Ishikawa (cell line): ENCODE results near the gene C4orf50.

Experiments used
- CEBPB ChIP-seq: IDR thresholded peaks from 2 replicates; pipeline ENCODE4 v1.6.1; 2012
- CREB1 ChIP-seq: IDR thresholded peaks from 2 replicates; pipeline ENCODE4 v1.6.1; 2012; ENCODE audit warnings: low read depth
- EGR1 ChIP-seq: IDR thresholded peaks from 2 replicates; pipeline ENCODE4 v1.6.1; 2012
- EP300 ChIP-seq: IDR thresholded peaks from 2 replicates; pipeline ENCODE4 v1.6.1; 2012; ENCODE audit warnings: borderline replicate concordance
- FOXM1 ChIP-seq: IDR thresholded peaks from 2 replicates; pipeline ENCODE4 v1.6.1; 2012; ENCODE audit warnings: low read depth, borderline replicate concordance
- NFIC ChIP-seq: IDR thresholded peaks from 2 replicates; pipeline ENCODE4 v1.6.1; 2012
- RAD21 ChIP-seq: IDR thresholded peaks from 2 replicates; pipeline ENCODE4 v1.6.1; 2012; ENCODE audit warnings: low read depth
- TAF1 ChIP-seq: IDR thresholded peaks from 2 replicates; pipeline ENCODE4 v1.6.1; 2012; ENCODE audit warnings: low read depth, mild to moderate bottlenecking
- TCF12 ChIP-seq: IDR thresholded peaks from 2 replicates; pipeline ENCODE4 v1.6.1; 2012; ENCODE audit warnings: low read depth
- TEAD4 ChIP-seq: IDR thresholded peaks from 2 replicates; pipeline ENCODE4 v1.6.1; 2012
- YY1 ChIP-seq: IDR thresholded peaks from 2 replicates; pipeline ENCODE4 v1.6.1; 2012; ENCODE audit warnings: low read depth
- ZBTB7A ChIP-seq: IDR thresholded peaks from 2 replicates; pipeline ENCODE4 v1.6.1; 2012; ENCODE audit warnings: low read depth
- TF ChIP-seq, protein P1 (sequence below): IDR thresholded peaks from 2 replicates; pipeline ENCODE4 v1.6.1; 2012
- TF ChIP-seq, protein P2 (sequence below): IDR thresholded peaks from 2 replicates; pipeline ENCODE4 v1.6.1; 2012
- TF ChIP-seq, protein P3 (sequence below): IDR thresholded peaks from 2 replicates; pipeline ENCODE4 v1.6.1; 2012; ENCODE audit warnings: low read depth, mild to moderate bottlenecking

C4orf50 gene

DNA sequence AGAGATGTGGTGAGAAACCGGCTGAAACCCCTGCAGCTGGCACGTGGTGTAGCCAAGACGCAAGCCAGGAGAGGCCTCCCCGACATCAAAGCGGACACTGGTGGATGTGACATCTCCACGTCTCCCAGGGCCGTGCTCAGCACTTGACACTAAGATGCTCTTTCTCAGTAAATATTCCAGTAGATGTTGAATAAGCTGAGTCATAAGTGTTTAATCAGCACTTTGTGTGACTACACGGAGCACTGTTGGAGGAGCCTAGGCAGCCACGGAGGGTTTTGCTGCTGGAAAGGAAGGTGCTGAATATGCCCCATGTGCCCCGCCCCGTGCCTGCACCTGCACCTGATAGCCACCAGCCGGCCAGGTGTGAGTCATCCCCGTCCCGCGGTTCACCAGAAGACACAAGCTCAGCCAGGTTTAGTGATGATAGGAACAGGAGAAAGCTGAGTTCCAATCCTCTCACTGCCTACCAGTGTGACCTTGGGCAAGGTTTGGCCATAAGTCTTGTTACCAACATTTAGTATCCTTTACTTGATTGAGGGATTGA, 29.0 kb upstream of the C4orf50 start:
- TF ChIP-seq, protein P1, sequence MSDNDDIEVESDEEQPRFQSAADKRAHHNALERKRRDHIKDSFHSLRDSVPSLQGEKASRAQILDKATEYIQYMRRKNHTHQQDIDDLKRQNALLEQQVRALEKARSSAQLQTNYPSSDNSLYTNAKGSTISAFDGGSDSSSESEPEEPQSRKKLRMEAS: no peak
- TF ChIP-seq EP300 (no peak), ZBTB7A (no peak), NFIC (no peak), YY1 (no peak), TCF12 (no peak), FOXM1 (no peak), EGR1 (no peak), CREB1 (no peak), RAD21 (no peak), TEAD4 (no peak), TAF1 (no peak), CEBPB (no peak)
- TF ChIP-seq, protein P2, sequence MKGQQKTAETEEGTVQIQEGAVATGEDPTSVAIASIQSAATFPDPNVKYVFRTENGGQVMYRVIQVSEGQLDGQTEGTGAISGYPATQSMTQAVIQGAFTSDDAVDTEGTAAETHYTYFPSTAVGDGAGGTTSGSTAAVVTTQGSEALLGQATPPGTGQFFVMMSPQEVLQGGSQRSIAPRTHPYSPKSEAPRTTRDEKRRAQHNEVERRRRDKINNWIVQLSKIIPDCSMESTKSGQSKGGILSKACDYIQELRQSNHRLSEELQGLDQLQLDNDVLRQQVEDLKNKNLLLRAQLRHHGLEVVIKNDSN: no peak
- TF ChIP-seq, protein P3, sequence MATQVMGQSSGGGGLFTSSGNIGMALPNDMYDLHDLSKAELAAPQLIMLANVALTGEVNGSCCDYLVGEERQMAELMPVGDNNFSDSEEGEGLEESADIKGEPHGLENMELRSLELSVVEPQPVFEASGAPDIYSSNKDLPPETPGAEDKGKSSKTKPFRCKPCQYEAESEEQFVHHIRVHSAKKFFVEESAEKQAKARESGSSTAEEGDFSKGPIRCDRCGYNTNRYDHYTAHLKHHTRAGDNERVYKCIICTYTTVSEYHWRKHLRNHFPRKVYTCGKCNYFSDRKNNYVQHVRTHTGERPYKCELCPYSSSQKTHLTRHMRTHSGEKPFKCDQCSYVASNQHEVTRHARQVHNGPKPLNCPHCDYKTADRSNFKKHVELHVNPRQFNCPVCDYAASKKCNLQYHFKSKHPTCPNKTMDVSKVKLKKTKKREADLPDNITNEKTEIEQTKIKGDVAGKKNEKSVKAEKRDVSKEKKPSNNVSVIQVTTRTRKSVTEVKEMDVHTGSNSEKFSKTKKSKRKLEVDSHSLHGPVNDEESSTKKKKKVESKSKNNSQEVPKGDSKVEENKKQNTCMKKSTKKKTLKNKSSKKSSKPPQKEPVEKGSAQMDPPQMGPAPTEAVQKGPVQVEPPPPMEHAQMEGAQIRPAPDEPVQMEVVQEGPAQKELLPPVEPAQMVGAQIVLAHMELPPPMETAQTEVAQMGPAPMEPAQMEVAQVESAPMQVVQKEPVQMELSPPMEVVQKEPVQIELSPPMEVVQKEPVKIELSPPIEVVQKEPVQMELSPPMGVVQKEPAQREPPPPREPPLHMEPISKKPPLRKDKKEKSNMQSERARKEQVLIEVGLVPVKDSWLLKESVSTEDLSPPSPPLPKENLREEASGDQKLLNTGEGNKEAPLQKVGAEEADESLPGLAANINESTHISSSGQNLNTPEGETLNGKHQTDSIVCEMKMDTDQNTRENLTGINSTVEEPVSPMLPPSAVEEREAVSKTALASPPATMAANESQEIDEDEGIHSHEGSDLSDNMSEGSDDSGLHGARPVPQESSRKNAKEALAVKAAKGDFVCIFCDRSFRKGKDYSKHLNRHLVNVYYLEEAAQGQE: no peak

DNA sequence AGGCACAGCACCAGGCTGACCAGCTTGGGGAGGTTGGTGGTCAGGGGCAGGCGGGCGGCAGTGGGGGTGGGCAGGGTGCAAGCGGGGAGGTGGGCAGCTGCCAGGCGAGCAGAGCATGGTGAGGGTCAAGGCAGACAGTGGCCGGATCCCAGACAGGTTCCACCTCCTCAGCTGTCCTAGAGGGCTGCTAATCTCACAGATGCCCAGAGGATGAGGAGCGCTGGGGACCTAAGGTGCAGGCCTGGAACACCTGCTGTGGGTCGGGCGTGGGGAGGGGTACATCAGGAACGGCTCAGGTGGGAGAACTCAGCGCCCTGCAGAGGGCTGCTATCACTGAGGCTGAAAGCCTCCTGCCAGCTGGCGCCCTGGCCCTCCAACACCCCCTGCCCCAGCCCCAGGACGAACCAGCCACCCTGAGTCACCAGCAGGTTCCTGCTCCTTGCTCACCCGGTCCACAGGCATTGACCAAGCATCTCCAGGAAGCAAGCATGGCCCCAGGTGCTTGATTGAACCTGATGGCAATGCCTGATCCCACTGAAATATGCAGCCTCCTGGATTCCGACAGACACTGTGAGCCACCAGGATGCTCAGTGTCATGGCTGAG, 28.4 kb upstream of the C4orf50 start:
- TF ChIP-seq EGR1 (no peak), RAD21 (no peak), CREB1 (no peak), CEBPB (no peak), YY1 (no peak), TEAD4 (no peak), TCF12 (no peak), EP300 (no peak), NFIC (no peak), FOXM1 (no peak), TAF1 (no peak)
- TF ChIP-seq, protein P3: no peak
- TF ChIP-seq, protein P1: no peak

DNA sequence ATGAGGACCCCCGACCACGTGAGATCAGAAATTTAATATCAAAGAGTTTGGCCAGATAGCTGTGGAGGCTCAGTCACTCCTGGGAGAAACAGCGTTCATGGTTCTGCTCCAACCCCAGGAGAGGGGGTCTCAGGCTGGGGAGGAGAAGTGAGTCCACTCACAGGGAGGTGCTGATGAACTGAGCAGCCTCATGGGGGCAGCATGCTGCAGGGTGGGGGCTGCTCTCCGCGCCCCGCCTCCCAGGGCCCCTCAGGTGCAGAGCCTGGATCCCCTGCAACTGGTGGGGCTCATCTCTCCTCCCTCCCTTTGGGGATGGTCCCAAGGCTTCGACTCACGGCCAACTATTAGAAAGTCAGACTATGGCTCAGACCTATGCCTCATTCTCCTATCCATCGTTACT, 26.6 kb upstream of the C4orf50 start:
- TF ChIP-seq TEAD4 (no peak), EGR1 (no peak), TCF12 (no peak), NFIC (no peak), TAF1 (no peak), RAD21 (no peak), EP300 (no peak), ZBTB7A (no peak), CREB1 (no peak)
- TF ChIP-seq, protein P2: no peak
- TF ChIP-seq, protein P1: no peak

DNA sequence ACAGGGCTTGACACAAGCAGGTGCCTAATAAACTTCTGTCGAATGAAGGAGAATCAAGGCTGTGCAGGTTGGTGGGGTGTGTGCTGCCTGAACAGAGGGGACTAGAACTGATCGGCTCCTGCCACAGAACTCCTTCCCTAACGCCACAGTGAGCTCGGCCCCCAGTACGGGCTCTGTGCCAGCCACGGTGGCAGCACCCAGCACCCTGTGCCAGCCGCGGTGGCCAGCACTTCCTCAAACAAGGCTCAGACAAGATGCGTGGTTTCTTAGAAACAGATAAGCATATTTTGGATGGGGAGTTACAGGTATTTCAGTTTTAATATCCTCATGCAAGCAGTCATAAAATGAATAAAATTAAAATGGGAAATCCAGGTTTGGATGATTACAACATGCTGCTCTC, 26.0 kb upstream of the C4orf50 start:
- TF ChIP-seq ZBTB7A (no peak), FOXM1 (no peak), EP300 (no peak), TAF1 (no peak), YY1 (no peak), RAD21 (no peak), EGR1 (no peak), NFIC (no peak), TEAD4 (no peak), CREB1 (no peak), TCF12 (no peak), CEBPB (no peak)
- TF ChIP-seq, protein P1: no peak
- TF ChIP-seq, protein P2: no peak
- TF ChIP-seq, protein P3: no peak
